Measurements from ENCODE around the gene CTTN.

CTTN gene

DNA sequence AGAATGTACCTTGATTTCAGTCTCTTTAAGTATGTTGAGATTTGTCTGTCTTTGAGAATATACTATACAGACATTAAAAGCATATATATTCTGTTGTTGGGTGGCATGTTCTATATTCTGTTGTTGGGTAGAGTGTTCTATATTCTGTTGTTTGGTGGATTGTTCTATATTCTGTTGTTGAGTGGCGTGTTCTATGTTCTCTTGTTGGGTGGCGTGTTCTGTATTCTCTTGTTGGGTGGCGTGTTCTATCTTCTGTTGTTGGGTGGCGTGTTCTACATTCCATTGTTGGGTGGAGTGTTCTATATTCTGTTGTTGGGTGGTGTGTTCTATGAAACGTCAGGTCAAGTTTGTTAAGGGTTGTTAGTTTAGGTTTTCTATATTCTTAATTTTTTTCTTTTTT, 27.1 kb upstream of the CTTN start:
- Histone ChIP-seq H3K4me1 (ENCODE audit: control insufficient read depth in 2 of 2, insufficient read depth in 1 of 2, low read depth in 1 of 2, low read length in 2 of 2) (no peaks in the 10 kb centered on the region), H3K14ac (ENCODE audit: low read length) (no peak overlapping the region), H4K91ac (ENCODE audit: low read depth, low read length, poor library complexity) (no peak overlapping the region), H2BK120ac (ENCODE audit: low read depth, low read length) (no peak overlapping the region), H3K18ac (ENCODE audit: low read length) (no peak overlapping the region), H3K9ac (ENCODE audit: low read depth, low read length, poor library complexity) (no peak overlapping the region), H3K4me2 (ENCODE audit: insufficient read depth, low read length, poor library complexity, severe bottlenecking) (no peak overlapping the region), H4K8ac (ENCODE audit: low read depth, low read length) (no peak overlapping the region), H3K9me3 (replicated peaks in 1 of 2; ENCODE audit: control insufficient read depth in 2 of 2, insufficient read depth in 1 of 2, low read depth in 1 of 2, low read length in 2 of 2) (peaks cover 4 to 5% of the 10 kb centered on the region in 2 donors), H3K23ac (ENCODE audit: low read depth, low read length, poor library complexity) (no peak overlapping the region), H2AK5ac (ENCODE audit: low read depth, low read length) (no peak overlapping the region), H3K36me3 (replicated peaks in 1 of 2; ENCODE audit: control insufficient read depth in 2 of 2, insufficient read depth in 2 of 2, low read length in 2 of 2) (peaks cover 22 to 71% of the 10 kb centered on the region in 2 donors), H3K4me3 (ENCODE audit: low read length in 2 of 2) (peak overlapping the region in 1 of 2 donors; percentile 67), H2BK5ac (ENCODE audit: low read length) (no peak overlapping the region), H3K79me1 (ENCODE audit: low read depth, low read length) (no peaks in the 10 kb centered on the region), H2BK12ac (ENCODE audit: low read length) (no peak overlapping the region), H3K27ac (replicated peaks; ENCODE audit: low read length) (no peak overlapping the region), H2AFZ (ENCODE audit: low read length) (no peak overlapping the region), H2BK15ac (ENCODE audit: low read length) (no peak overlapping the region), H3K27me3 (ENCODE audit: control insufficient read depth in 3 of 3, insufficient read depth in 3 of 3, low read depth in 1 of 3, low read length in 3 of 3) (peaks cover 0 to 2% (median 0%) of the 10 kb centered on the region in 3 experiments), H3K4ac (ENCODE audit: low read length) (no peak overlapping the region)
- peak; percentile 4 for DNase-seq (ENCODE audit: low spot score)
- WGBS, 2 donors (ENCODE audit: extremely low coverage in 2 of 2, insufficient read length in 2 of 2, insufficient replicate concordance in 1 of 2), result no CpG with 5 or more reads among the region's 5 CpGs

- Histone ChIP-seq H2BK5ac (ENCODE audit: low read length) (no peak overlapping the region), H2BK120ac (ENCODE audit: low read depth, low read length) (no peak overlapping the region), H3K4me3 (ENCODE audit: low read length in 2 of 2) (no peak overlapping the region), H3K23ac (ENCODE audit: low read depth, low read length, poor library complexity) (no peak overlapping the region), H3K4me1 (ENCODE audit: control insufficient read depth in 2 of 2, insufficient read depth in 1 of 2, low read depth in 1 of 2, low read length in 2 of 2) (no peaks in the 10 kb centered on the region), H4K91ac (ENCODE audit: low read depth, low read length, poor library complexity) (no peak overlapping the region), H2BK12ac (ENCODE audit: low read length) (no peak overlapping the region), H2AFZ (ENCODE audit: low read length) (no peak overlapping the region), H3K79me1 (ENCODE audit: low read depth, low read length) (no peaks in the 10 kb centered on the region), H4K8ac (ENCODE audit: low read depth, low read length) (no peak overlapping the region), H3K4me2 (ENCODE audit: insufficient read depth, low read length, poor library complexity, severe bottlenecking) (no peak overlapping the region), H3K9me3 (replicated peaks in 1 of 2; ENCODE audit: control insufficient read depth in 2 of 2, insufficient read depth in 1 of 2, low read depth in 1 of 2, low read length in 2 of 2) (peaks cover 4 to 5% of the 10 kb centered on the region in 2 donors), H3K14ac (ENCODE audit: low read length) (no peak overlapping the region), H3K27ac (replicated peaks; ENCODE audit: low read length) (no peak overlapping the region), H3K36me3 (replicated peaks in 1 of 2; ENCODE audit: control insufficient read depth in 2 of 2, insufficient read depth in 2 of 2, low read length in 2 of 2) (peaks cover 21 to 73% of the 10 kb centered on the region in 2 donors), H2AK5ac (ENCODE audit: low read depth, low read length) (no peak overlapping the region), H3K27me3 (ENCODE audit: control insufficient read depth in 3 of 3, insufficient read depth in 3 of 3, low read depth in 1 of 3, low read length in 3 of 3) (peaks cover 0 to 2% (median 0%) of the 10 kb centered on the region in 3 experiments), H2BK15ac (ENCODE audit: low read length) (no peak overlapping the region), H3K18ac (ENCODE audit: low read length) (no peak overlapping the region), H3K4ac (ENCODE audit: low read length) (no peak overlapping the region), H3K9ac (ENCODE audit: low read depth, low read length, poor library complexity) (no peak overlapping the region)
- no CpG with 5 or more reads among the region's 8 CpGs for WGBS, 2 donors (ENCODE audit: extremely low coverage in 2 of 2, insufficient read length in 2 of 2, insufficient replicate concordance in 1 of 2)
- no peak for DNase-seq (ENCODE audit: low spot score)
These were observed 26.3 kb upstream of the CTTN start for GRCh38 chr11:70372076-70372475.

GRCh38 chr11:70376621-70377020, 21.7 kb upstream of the CTTN start:
- Histone ChIP-seq H3K4me2 (ENCODE audit: insufficient read depth, low read length, poor library complexity, severe bottlenecking) (no peak overlapping the region), H2BK12ac (ENCODE audit: low read length) (no peak overlapping the region), H3K4ac (ENCODE audit: low read length) (no peak overlapping the region), H2BK15ac (ENCODE audit: low read length) (no peak overlapping the region), H3K14ac (ENCODE audit: low read length) (no peak overlapping the region), H2BK120ac (ENCODE audit: low read depth, low read length) (no peak overlapping the region), H3K9ac (ENCODE audit: low read depth, low read length, poor library complexity) (no peak overlapping the region), H4K8ac (ENCODE audit: low read depth, low read length) (no peak overlapping the region), H3K4me1 (ENCODE audit: control insufficient read depth in 2 of 2, insufficient read depth in 1 of 2, low read depth in 1 of 2, low read length in 2 of 2) (no peaks in the 10 kb centered on the region), H3K18ac (ENCODE audit: low read length) (no peak overlapping the region), H3K27ac (replicated peaks; ENCODE audit: low read length) (no peak overlapping the region), H2AK5ac (ENCODE audit: low read depth, low read length) (no peak overlapping the region), H3K9me3 (replicated peaks in 1 of 2; ENCODE audit: control insufficient read depth in 2 of 2, insufficient read depth in 1 of 2, low read depth in 1 of 2, low read length in 2 of 2) (peaks cover 0 to 2% of the 10 kb centered on the region in 2 donors), H2BK5ac (ENCODE audit: low read length) (no peak overlapping the region), H2AFZ (ENCODE audit: low read length) (no peak overlapping the region), H3K79me1 (ENCODE audit: low read depth, low read length) (no peaks in the 10 kb centered on the region), H3K27me3 (ENCODE audit: control insufficient read depth in 3 of 3, insufficient read depth in 3 of 3, low read depth in 1 of 3, low read length in 3 of 3) (no peaks in the 10 kb centered on the region), H3K36me3 (replicated peaks in 1 of 2; ENCODE audit: control insufficient read depth in 2 of 2, insufficient read depth in 2 of 2, low read length in 2 of 2) (peaks cover 29 to 90% of the 10 kb centered on the region in 2 donors), H3K23ac (ENCODE audit: low read depth, low read length, poor library complexity) (no peak overlapping the region), H4K91ac (ENCODE audit: low read depth, low read length, poor library complexity) (no peak overlapping the region), H3K4me3 (ENCODE audit: low read length in 2 of 2) (no peak overlapping the region)
- DNase-seq (ENCODE audit: low spot score), result no peak
- WGBS, 2 donors (ENCODE audit: extremely low coverage in 2 of 2, insufficient read length in 2 of 2, insufficient replicate concordance in 1 of 2), result no CpG with 5 or more reads among the region's 12 CpGs

DNA sequence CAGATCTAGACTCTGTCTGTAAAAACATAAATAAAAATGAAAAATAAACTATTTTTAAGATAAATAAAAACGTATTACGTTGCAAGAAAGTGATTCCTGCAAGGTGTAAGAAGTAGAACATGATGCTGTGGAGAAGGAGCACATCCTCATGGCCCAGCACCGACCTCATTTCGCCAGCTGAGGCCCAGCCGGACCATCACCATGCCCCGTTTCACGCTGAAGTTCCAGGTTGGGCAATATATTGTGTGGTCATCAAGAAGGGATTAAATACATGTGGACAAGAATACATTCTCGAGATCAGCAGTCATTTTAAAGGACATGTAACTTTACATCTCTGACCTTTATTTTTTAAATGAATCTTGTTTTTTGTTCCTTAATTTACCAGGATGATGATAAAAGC, 20.7 kb upstream of the CTTN start:
- Histone ChIP-seq H2BK120ac (ENCODE audit: low read depth, low read length) (no peak overlapping the region), H3K4me1 (ENCODE audit: control insufficient read depth in 2 of 2, insufficient read depth in 1 of 2, low read depth in 1 of 2, low read length in 2 of 2) (peaks cover 0 to 4% of the 10 kb centered on the region in 2 donors), H3K18ac (ENCODE audit: low read length) (no peak overlapping the region), H3K79me1 (ENCODE audit: low read depth, low read length) (no peaks in the 10 kb centered on the region), H2BK12ac (ENCODE audit: low read length) (no peak overlapping the region), H2AFZ (ENCODE audit: low read length) (no peak overlapping the region), H3K14ac (ENCODE audit: low read length) (no peak overlapping the region), H3K4me3 (ENCODE audit: low read length in 2 of 2) (no peak overlapping the region), H2BK15ac (ENCODE audit: low read length) (no peak overlapping the region), H3K4ac (ENCODE audit: low read length) (no peak overlapping the region), H4K91ac (ENCODE audit: low read depth, low read length, poor library complexity) (no peak overlapping the region), H3K23ac (ENCODE audit: low read depth, low read length, poor library complexity) (no peak overlapping the region), H3K27ac (replicated peaks; ENCODE audit: low read length) (no peak overlapping the region), H3K36me3 (replicated peaks in 1 of 2; ENCODE audit: control insufficient read depth in 2 of 2, insufficient read depth in 2 of 2, low read length in 2 of 2) (peaks cover 26 to 93% of the 10 kb centered on the region in 2 donors), H3K9ac (ENCODE audit: low read depth, low read length, poor library complexity) (no peak overlapping the region), H2BK5ac (ENCODE audit: low read length) (no peak overlapping the region), H2AK5ac (ENCODE audit: low read depth, low read length) (no peak overlapping the region), H4K8ac (ENCODE audit: low read depth, low read length) (no peak overlapping the region), H3K9me3 (replicated peaks in 1 of 2; ENCODE audit: control insufficient read depth in 2 of 2, insufficient read depth in 1 of 2, low read depth in 1 of 2, low read length in 2 of 2) (peaks cover 0 to 2% of the 10 kb centered on the region in 2 donors), H3K4me2 (ENCODE audit: insufficient read depth, low read length, poor library complexity, severe bottlenecking) (no peak overlapping the region), H3K27me3 (ENCODE audit: control insufficient read depth in 3 of 3, insufficient read depth in 3 of 3, low read depth in 1 of 3, low read length in 3 of 3) (no peaks in the 10 kb centered on the region)
- WGBS, 2 donors (ENCODE audit: extremely low coverage in 2 of 2, insufficient read length in 2 of 2, insufficient replicate concordance in 1 of 2), result no CpG with 5 or more reads among the region's 8 CpGs
- no peak for DNase-seq (ENCODE audit: low spot score)

Data from neuronal stem cell (in vitro differentiated cells).